HEK293 (cell line): ENCODE results near the gene IGSF3.

Source experiments
- EGR2 ChIP-seq: fragments of 450-650 bp; formaldehyde crosslinking; IDR thresholded peaks from 2 replicates; pipeline ENCODE4 v1.5.1; 2016; ENCODE audit warnings: low read depth, missing biosample characterization, missing genetic modification characterization
- FEZF1 ChIP-seq: fragments of 450-650 bp; formaldehyde crosslinking; IDR thresholded peaks from 2 replicates; pipeline ENCODE4 v1.5.1; 2016; ENCODE audit warnings: missing biosample characterization, missing genetic modification characterization
- HOXA7 ChIP-seq: sonication (generic); formaldehyde crosslinking; IDR thresholded peaks from 2 replicates; pipeline ENCODE4 v1.8.1; 2022; ENCODE audit warnings: missing genetic modification reagents, borderline replicate concordance
- IKZF3 ChIP-seq: fragments of 450-650 bp; IDR thresholded peaks from 2 replicates; pipeline ENCODE4 v1.5.0; 2018; ENCODE audit warnings: missing biosample characterization, mild to moderate bottlenecking, missing genetic modification characterization, moderate library complexity
- INSM2 ChIP-seq: fragments of 450-650 bp; formaldehyde crosslinking; IDR thresholded peaks from 2 replicates; pipeline ENCODE4 v1.5.1; 2016; ENCODE audit warnings: missing biosample characterization, missing genetic modification characterization
- KLF7 ChIP-seq: fragments of 450-650 bp; formaldehyde crosslinking; IDR thresholded peaks from 2 replicates; pipeline ENCODE4 v1.5.1; 2016; ENCODE audit warnings: missing biosample characterization, missing genetic modification characterization, borderline replicate concordance
- MYNN ChIP-seq: fragments of 450-650 bp; formaldehyde crosslinking; IDR thresholded peaks from 2 replicates; pipeline ENCODE4 v1.5.1; 2016; ENCODE audit warnings: missing biosample characterization, missing genetic modification characterization, borderline replicate concordance
- MZF1 ChIP-seq: fragments of 450-650 bp; formaldehyde crosslinking; IDR thresholded peaks from 2 replicates; pipeline ENCODE4 v1.5.1; 2017; ENCODE audit warnings: missing biosample characterization, missing genetic modification characterization, borderline replicate concordance
- OSR2 ChIP-seq: fragments of 450-650 bp; formaldehyde crosslinking; IDR thresholded peaks from 2 replicates; pipeline ENCODE4 v1.5.1; 2016; ENCODE audit warnings: missing biosample characterization, missing genetic modification characterization
- PRDM1 ChIP-seq: fragments of 450-650 bp; formaldehyde crosslinking; IDR thresholded peaks from 2 replicates; pipeline ENCODE4; 2016; ENCODE audit warnings: missing biosample characterization, missing genetic modification characterization
- SALL2 ChIP-seq: fragments of 450-650 bp; formaldehyde crosslinking; IDR thresholded peaks from 2 replicates; pipeline ENCODE4 v1.5.0; 2017; ENCODE audit warnings: missing biosample characterization, mild to moderate bottlenecking, missing genetic modification characterization, borderline replicate concordance
- SCRT2 ChIP-seq: fragments of 450-650 bp; formaldehyde crosslinking; IDR thresholded peaks from 2 replicates; pipeline ENCODE4 v1.5.1; 2016; ENCODE audit warnings: missing biosample characterization, missing genetic modification characterization
- SETDB1 ChIP-seq: IDR thresholded peaks from one replicate; pipeline ENCODE4 v1.6.1; 2017; ENCODE audit warnings: mild to moderate bottlenecking, low read length, moderate library complexity, mixed read lengths; ENCODE audit not compliant: insufficient read length
- ZBTB17 ChIP-seq: fragments of 450-650 bp; formaldehyde crosslinking; IDR thresholded peaks from 2 replicates; pipeline ENCODE4 v1.5.1; 2016; ENCODE audit warnings: missing biosample characterization, missing genetic modification characterization
- ZBTB6 ChIP-seq: fragments of 450-650 bp; formaldehyde crosslinking; IDR thresholded peaks from 2 replicates; pipeline ENCODE4 v1.5.1; 2017; ENCODE audit warnings: missing biosample characterization, missing genetic modification characterization
- ZNF10 ChIP-seq: fragments of 450-650 bp; formaldehyde crosslinking; IDR thresholded peaks from 2 replicates; pipeline ENCODE4 v1.5.1; 2017; ENCODE audit warnings: missing biosample characterization, missing genetic modification characterization
- ZNF2 ChIP-seq: fragments of 450-650 bp; formaldehyde crosslinking; IDR thresholded peaks from 2 replicates; pipeline ENCODE4 v1.5.1; 2016; ENCODE audit warnings: missing biosample characterization, missing genetic modification characterization
- ZNF248 ChIP-seq: fragments of 450-650 bp; formaldehyde crosslinking; IDR thresholded peaks from 2 replicates; pipeline ENCODE4 v1.5.1; 2017; ENCODE audit warnings: missing biosample characterization, missing genetic modification characterization
- ZNF335 ChIP-seq: fragments of 450-650 bp; formaldehyde crosslinking; conservative IDR thresholded peaks from 2 replicates; pipeline ENCODE4 v1.5.1; 2016; ENCODE audit warnings: missing biosample characterization, missing genetic modification characterization
- ZNF341 ChIP-seq: fragments of 450-650 bp; formaldehyde crosslinking; IDR thresholded peaks from 2 replicates; pipeline ENCODE4; 2016; ENCODE audit warnings: low read depth, missing biosample characterization, missing genetic modification characterization
- ZNF571 ChIP-seq: fragments of 450-650 bp; formaldehyde crosslinking; IDR thresholded peaks from 2 replicates; pipeline ENCODE4 v1.5.0; 2017; ENCODE audit warnings: missing biosample characterization, missing genetic modification characterization
- ZNF626 ChIP-seq: fragments of 450-650 bp; sonication (Bioruptor Pico); formaldehyde crosslinking; IDR thresholded peaks from 2 replicates; pipeline ENCODE4 v1.5.1; 2018; ENCODE audit warnings: missing biosample characterization, missing genetic modification characterization, inconsistent platforms
- ZNF629 ChIP-seq: fragments of 450-650 bp; formaldehyde crosslinking; IDR thresholded peaks from 2 replicates; pipeline ENCODE4 v1.5.1; 2017; ENCODE audit warnings: missing biosample characterization, missing genetic modification characterization
- ZNF645 ChIP-seq: fragments of 450-650 bp; formaldehyde crosslinking; IDR thresholded peaks from 2 replicates; pipeline ENCODE4; 2016; ENCODE audit warnings: missing biosample characterization, missing genetic modification characterization
- ZNF707 ChIP-seq: fragments of 450-650 bp; formaldehyde crosslinking; IDR thresholded peaks from 2 replicates; pipeline ENCODE4 v1.5.1; 2016; ENCODE audit warnings: missing biosample characterization, missing genetic modification characterization
- ZNF747 ChIP-seq: fragments of 450-650 bp; formaldehyde crosslinking; IDR thresholded peaks from 2 replicates; pipeline ENCODE4 v1.5.1; 2016; ENCODE audit warnings: missing biosample characterization, missing genetic modification characterization
- ZXDB ChIP-seq: fragments of 450-650 bp; formaldehyde crosslinking; IDR thresholded peaks from 2 replicates; pipeline ENCODE4 v1.5.1; 2016; ENCODE audit warnings: missing biosample characterization, missing genetic modification characterization

Gene IGSF3

GRCh38 chr1:116666187-116667077 is 1.1 kb downstream of the IGSF3 start (continued):
- TF ChIP-seq ZNF645 (tag by site-specific recombination) (no peak), ZNF341 (tag by site-specific recombination) (peak; percentile 15; the same call in 1 of the 2 replicates), ZNF626 (tag by site-specific recombination) (no peak), IKZF3 (peak; percentile 20; the same call in 1 of the 2 replicates), PRDM1 (tag by site-specific recombination) (peak; percentile 6; the same call in 1 of the 2 replicates), ZNF335 (tag by site-specific recombination) (peak; percentile 52; the same call in 1 of the 2 replicates), INSM2 (no peak), ZXDB (tag by site-specific recombination) (0 out of 2 replicates have a peak, but pooled peaks have one; percentile 25), SALL2 (tag by site-specific recombination) (no peak), ZNF571 (tag by site-specific recombination) (no peak), ZNF2 (tag by site-specific recombination) (no peak), SETDB1 (no peak), MYNN (tag by site-specific recombination) (no peak), ZNF747 (tag by site-specific recombination) (no peak), ZNF10 (0 out of 2 replicates have a peak, but pooled peaks have one; percentile 15), ZNF629 (tag by site-specific recombination) (no peak), HOXA7 (CRISPR knock-in tag) (no peak), EGR2 (tag by site-specific recombination) (no peak), ZBTB6 (tag by site-specific recombination) (no peak), ZNF248 (tag by site-specific recombination) (no peak), KLF7 (tag by site-specific recombination) (no peak), ZBTB17 (0 out of 2 replicates have a peak, but pooled peaks have one; percentile 12), FEZF1 (no peak), MZF1 (tag by site-specific recombination) (no peak), ZNF707 (no peak), OSR2 (no peak), SCRT2 (no peak)
